Activated CD4-positive, alpha-beta T cell treated with anti-CD3 and anti-CD28 coated beads, Interleukin-2, Interleukin-4, amounts not matched to agents 100 ng/mL and 50 ng/mL, durations not matched to agents 16 hours and 8 hours (primary cell): ENCODE data around the gene ELANE.
"Not testable (repeated sequence)": the region's sequence is repeated elsewhere in the genome, so short reads cannot be mapped to it uniquely, and the experiment has no call there.

Experiments
- DNase-seq: peaks from one replicate; pipeline ENCODE4 v3.0.0-alpha.2; 2020; ENCODE audit warnings: low spot score

The ELANE gene

DNA sequence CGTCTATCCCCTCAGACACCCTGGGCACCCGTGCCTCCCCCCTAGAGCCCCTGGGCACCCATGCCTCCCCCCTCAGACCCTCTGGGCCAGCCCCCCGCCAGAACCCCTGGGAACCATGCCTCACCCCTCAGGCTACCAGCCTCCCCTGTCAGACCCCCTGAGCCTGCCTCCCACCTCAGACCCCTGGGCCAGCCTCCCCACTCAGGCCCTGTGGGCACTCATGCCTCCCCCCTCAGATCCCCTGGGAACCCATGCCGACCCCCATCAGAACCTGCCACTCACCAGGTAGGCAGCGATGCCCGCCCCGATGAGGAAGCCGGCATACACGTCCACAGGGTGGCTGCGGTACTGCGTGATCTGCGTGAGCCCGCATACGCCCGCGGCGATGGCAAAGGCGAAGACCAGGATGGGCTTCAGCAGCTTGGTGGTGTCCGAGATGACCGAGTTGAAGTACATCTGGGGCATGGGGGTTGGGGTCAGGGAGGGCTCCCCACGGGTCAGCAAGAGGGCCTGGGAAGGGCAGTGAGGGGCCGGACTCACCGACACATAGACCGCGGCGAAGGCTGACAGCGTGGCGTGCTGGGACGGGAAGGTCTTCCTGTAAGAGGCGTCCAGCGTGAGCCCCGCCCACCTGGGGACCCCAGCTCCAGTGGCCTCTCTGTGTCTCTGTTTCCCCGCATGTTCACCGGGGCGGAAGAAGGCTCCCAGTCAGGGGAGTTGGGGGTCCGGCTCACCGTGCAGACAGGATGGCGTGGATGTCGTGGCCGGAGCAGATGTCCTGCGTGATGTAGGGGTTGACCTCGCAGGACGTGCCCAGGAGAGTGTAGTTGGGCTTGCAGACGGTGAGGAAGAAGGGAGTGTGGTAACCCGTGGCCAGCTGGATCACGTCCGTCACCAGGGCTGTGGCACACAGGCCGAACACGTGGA is 37.7 kb upstream of the ELANE start:
- DNase-seq = no peak

DNA sequence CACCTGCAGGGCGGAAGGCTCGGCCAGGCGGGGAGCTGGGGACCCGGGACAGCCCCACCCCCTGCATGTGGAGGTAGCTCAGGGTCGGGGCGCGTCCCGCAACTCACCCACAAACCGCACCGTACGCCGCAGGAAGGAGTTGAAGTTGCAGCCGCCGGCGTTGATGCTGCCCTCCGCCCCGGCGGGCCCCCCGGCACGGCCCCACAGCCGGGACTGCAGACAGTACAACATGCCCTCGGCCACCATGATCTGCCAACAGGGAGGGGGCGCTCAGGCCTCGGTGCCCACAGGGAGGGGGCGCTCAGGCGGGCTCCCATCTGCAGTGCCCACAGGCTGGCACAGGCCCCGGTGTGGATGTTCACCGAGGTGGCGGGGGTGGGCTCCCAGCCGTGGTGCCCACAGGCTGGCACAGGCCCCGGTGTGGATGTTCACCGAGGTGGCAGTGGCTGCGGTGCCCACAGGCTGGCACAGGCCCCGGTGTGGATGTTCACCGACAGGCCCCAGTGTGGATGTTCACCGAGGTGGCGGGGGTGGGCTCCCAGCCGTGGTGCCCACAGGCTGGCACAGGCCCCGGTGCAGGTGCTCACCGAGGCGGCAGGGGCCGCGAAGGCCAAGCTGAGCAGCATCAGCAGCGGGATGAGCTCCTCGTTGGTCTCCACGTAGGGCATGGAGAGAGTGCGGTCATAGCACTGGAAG is 36.9 kb upstream of the ELANE start:
- DNase-seq = no peak

GRCh38 chr19:815775-816499 is 36.2 kb upstream of the ELANE start:
- no peak for DNase-seq

GRCh38 chr19:816500-816857 is 35.6 kb upstream of the ELANE start:
- DNase-seq = no peak

DNA sequence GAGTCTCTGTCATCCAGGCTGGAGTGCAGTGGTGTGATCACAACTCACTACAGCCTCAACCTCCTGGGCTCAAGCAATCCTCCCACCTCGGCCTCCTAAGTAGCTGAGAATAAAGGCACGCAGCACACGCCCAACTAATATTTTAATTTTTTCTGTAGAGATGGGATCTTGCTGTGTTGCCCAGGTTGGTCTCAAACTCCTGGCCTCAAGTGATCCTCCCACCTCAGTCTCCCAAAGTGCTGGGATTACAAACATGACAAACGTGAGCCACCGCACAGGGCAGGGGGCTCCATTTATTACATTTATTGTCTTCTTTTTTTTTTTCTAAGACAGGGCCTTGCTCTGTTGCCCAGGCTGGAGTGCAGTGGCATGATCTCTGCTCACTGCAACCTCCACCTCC is 31.9 kb upstream of the ELANE start:
- DNase-seq = not testable (repeated sequence)

DNA sequence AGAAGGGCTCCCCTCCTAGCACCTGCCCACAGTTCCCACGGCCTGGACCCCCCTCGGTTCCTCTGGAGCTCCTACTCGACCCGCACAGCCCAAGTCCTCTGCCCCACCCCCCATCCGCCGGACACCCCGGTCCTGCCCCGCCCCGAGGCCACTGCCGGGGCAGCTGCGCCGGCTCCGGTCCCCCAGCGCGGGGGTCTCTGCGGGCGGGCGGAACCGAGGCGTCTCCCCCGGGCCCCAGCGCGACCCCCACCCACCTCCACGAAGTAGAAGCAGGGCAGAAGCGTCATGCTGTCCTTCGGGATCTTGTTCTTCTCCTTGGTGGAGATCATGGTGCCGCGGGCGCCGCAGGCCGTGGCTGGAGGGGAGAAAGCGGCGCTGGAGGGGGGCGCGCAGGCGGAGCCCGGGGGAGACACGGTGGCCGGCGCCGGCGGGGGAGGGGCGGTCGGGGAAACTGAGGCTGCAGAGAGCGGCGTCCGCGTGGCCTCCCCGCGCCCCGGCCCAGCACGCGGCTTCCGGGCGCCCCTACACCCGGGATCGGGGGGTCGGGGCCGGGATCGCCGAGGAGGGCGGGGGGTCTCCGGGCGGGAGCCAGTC is 30.8 kb upstream of the ELANE start:
- no peak for DNase-seq

DNA sequence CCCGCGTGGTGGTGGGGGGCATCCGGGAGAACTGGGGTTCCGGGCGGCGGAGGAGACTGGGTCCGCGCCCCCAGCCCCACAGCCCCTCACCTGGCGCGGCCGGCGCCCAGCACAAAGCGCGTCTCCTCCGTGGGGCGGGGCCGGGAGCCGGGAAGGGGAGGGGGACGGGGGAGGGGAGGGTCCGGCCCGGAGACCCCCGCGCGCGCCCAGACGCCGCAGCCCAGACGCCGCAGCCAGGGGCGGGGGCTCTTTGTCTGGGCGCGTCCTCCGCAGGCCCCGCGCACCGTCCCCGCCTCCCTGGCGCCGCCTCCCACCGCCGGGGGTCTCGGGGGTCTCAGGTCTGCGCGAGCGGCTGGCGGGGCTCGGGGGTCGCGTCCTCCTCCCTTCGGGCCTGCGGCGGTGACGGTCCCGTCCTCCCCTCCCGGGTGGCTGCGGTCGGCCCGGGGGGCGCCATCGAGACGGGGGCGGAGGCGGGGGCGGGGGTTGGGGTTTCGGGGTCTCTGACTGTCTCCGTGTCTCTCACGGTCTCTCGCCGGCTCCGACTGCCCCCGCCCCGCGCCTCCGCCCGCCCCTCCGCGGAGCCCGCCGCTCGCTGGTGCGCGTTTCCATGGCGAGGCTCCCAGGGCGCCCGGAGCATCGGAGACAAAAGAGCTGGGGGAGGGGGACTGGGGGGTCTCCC is 30.1 kb upstream of the ELANE start, which contains the start of gene PLPPR3:
Gene PLPPR3, minus strand, starts transcription at position 131 of the 679 bp plus-strand sequence. CDS start 396 bp downstream, outside the sequence.
- DNase-seq = no peak

DNA sequence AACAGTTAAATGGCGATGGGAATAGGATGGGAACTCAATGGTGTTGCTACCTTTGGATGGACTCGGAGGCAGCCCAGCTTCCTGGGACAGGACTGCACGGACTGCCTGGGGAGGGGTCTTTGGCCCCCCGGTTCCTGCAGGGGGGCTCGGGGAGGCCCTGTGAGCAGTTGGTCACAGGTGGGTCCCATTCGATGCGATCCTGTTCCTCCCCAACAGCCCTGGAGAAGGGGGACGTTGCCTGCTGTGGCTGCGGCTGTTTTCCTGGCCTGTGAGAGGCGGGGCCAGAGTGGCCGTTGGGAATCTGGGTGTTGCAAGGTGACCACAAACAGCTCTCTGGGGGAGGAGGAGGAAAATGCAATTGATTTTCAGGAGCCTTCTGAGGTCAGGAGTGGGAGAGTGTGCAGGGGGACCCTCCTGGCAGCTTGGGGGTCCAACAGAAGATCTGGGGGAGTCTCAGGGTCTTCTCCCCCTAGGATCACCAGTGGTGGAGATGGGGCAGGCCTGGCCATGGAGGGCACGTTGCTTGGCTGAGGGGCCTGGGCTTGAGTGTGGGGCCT is 28.5 kb upstream of the ELANE start:
- DNase-seq = no peak

DNA sequence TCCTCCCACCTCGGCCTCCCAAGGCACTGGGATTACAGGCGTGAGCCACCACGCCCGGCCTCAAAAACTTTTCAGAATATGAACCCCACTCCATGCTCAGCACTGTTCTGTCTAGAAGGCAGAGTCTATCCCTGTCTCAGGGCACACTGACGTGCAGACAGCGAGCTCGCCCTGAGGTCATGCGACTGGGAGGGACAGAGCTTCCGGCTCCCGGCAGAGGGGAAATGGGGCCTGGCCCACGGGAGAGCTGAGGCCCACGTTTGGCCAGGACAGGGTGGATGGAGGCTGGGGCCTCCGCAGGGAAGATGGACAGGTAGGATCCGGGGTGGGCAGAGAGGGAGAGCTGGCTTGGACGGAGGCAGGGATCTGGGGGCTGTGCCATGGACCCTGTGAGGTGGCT is 27.2 kb upstream of the ELANE start:
- no peak for DNase-seq

DNA sequence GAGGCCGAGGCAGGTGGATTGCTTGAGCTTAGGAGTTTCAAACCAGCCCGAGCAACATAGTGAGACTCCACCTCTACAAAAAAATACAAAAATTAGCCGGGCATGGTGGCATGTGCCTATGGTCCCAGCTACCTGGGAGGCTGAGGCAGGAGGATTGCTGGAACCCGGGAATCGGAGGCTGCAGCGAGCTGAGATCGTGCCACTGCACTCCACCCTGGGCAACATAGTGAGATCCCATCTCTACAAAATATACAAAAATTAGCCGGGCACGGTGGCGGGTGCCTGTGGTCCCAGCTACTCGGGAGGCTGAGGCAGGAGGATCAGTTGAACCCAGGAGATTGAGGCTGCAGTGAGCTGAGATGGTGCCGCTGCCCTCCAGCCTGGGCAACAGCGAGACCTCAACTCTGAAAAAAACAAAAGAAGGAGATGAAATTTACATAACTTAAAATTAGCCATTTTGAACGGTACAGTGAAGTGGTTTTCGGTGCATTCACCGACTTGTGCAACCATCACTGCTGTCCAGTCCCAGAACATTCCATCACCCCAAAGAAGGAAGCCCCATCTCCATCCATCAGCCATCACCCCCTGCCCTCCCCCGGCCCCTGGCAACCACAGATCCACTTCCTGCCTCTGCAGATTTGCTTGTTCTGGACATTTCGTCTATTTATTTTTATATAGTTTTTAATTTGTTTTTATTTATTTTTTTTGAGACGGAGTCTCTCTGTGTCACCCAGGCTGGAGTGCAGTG is 26.0 kb upstream of the ELANE start:
- DNase-seq = no peak

DNA sequence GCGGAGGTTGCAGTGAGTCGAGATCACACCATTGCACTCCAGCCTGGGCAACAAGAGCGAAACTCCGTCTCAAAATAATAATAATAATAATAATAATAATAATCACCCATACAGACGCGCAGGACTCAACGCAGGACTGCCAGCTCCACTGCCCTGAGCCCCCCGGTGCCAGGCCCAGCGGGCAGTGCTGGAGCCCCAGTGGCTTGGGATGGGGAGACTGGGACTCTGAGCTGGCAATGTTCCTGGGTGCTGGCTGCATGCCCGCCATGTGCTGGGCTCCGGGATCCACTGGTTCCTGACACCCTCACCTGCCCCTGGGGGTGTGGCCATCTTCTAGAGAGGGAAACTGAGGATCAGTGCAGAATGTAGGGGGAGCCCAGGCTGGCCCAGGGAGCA is 24.8 kb upstream of the ELANE start:
- DNase-seq = no peak

DNA sequence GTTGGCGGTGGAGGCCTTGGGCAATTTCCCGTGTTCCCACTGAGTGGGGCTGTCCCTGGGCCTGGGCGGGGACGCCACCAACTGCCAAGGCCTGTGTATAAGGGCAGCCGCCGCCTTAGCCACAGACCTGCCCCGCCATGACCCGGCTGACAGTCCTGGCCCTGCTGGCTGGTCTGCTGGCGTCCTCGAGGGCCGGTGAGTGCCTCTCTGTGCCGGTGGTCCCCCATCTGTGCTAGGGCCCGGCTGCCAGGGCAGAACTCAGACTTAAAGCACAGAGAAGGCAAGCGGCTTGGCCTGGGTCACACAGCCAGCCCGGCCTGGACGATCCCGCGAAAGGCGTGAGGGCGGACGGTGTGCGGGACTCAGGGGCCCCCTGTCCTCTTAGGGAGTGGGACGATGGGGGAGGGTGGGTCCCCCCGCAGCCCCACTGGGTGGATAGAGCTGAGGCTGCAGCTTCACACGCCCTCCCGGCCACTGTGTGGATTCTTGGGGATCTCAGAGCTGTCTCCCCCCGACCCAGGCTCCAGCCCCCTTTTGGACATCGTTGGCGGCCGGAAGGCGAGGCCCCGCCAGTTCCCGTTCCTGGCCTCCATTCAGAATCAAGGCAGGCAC is 24.3 kb upstream of the ELANE start, which contains the start of gene AZU1:
Gene AZU1, plus strand, starts transcription at position 128 of the 612 bp plus-strand sequence. Its CDS starts 10 bp downstream, at position 138.
- no peak for DNase-seq

GRCh38 chr19:829129-829758 is 22.9 kb upstream of the ELANE start:
- DNase-seq = no peak

GRCh38 chr19:831407-832369 is 20.4 kb upstream of the ELANE start:
- no peak for DNase-seq

GRCh38 chr19:834216-834615 is 17.9 kb upstream of the ELANE start:
- DNase-seq = no peak

GRCh38 chr19:835210-835810 is 16.8 kb upstream of the ELANE start:
- no peak for DNase-seq

GRCh38 chr19:840519-841206 is 11.4 kb upstream of the ELANE start, which contains the start of gene PRTN3:
Gene PRTN3, plus strand, starts transcription at chr19:840999. Its CDS starts 10 bp downstream, at chr19:841009.
- no peak for DNase-seq
